NCI-H1092 (cell line): ENCODE results near the gene NUB1.

Experiments
- DNase-seq: peaks from one replicate; lab custom pipeline; 2025; lab: John Stamatoyannopoulos, UW

NUB1 gene

DNA sequence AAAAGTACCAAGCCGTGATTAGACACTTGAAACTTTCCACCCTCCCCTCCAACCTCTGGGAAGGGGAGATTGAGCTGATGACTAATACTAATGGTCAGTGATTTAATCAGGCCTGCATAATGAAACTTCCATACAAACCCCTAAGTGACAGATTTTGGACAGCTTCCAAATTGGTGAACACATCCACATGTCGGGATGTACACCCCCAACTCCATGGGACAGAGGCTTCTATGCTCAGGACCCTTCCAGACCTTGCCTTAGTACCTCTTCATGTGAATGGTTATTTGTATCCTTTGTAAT is 4.8 kb downstream of the NUB1 start:
- DNase-seq = no peak

- DNase-seq = no peak
Observed at GRCh38 chr7:151347200-151347599, 5.6 kb downstream of the NUB1 start.

DNA sequence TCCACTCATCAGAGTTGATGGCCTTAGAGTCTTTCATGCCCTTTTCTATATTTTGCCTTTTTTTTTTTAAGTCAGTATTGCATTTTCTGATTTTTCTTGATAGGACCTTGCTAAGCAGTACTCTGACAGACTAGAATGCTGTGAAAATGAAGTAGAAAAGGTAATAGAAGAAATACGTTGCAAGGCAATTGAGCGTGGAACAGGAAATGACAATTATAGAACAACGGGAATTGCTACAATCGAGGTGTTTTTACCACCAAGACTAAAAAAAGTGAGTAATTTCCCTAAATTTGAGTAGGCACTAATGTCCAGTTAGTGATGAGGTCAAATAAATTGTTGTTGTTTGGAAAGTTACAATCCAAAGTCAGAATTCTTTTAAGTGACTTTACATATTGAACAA is 7.4 kb downstream of the NUB1 start:
- no peak for DNase-seq

- DNase-seq = no peak
Observed at GRCh38 chr7:151349507-151349853, 7.9 kb downstream of the NUB1 start.

DNA sequence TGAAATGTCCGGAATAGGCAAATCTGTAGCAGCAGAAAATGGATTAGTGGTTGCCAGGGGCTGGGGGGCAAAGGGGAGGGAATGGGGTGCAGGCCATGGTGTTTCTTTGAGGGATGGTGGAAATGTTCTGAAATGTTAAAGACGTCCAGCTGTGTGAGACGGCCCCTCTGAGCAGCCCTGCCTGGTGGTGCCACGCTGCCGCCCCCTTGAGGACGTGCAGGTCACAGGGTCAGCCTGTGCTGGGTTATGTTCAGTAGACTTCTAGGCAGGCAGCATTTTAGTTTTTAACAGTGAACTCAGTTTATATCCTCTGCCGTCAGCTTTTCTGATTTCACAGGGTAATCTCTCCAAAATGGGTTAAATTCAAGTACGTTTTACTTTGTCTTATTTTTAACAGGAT is 9.4 kb downstream of the NUB1 start:
- no peak for DNase-seq

DNA sequence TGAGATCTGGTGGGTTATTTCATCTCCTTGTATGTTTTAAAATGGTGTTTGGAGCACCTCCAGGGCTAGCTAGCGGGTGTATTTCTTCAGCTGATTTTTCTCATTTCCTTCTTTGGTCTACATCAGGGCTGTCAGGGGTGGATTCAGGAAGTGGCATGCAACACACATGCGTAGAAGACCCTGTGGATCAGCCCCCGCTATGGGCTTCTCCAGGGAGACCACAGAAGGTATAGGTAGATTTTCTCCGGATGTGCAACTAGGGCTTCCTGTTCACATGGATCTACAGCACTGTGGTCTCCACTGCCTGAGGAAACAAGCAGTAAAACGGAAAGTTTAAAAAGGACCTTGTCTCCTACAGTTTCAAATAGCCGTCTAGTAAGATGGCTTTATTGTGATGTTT is 10.4 kb downstream of the NUB1 start:
- no peak for DNase-seq

- DNase-seq = no peak
Observed at GRCh38 chr7:151352512-151352911, 10.9 kb downstream of the NUB1 start.

DNA sequence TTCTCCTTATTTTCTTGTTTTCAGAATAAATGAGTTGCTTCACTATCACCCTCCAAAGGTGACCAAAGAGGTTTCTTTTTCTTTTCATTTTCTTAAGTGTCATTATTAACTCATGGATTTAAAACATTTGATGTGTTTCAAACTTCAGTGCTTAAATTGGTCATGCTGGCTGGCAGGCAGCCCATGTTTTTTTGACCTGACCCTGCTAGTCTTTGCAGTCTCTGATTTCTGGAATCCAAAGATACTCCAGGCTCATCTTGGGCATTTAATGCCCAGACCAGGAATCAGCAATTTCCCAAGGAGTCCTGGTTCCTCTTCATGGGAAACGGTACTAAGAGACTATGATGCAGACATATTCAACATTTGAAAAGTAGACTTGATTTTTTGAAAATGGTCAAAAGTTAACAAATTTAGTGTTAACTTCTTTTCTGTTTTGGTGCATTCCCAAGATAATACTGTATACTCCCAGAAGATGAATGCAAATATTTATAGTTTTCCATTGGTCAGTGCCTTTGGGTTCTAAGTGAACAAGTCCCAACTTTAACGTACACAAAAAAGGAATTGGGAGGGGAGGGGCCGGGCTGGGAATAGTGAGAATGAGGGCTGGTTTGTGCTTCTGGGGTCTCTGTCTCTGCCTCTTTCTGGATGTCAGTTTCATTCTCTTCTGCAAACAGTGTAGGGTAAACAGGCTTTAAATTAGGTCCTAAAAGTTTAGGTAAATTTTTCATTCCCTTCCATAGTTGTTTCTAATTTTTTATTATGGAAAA is 19.8 kb downstream of the NUB1 start:
- DNase-seq = no peak

- no peak for DNase-seq
Observed at GRCh38 chr7:151363182-151363581, 21.6 kb downstream of the NUB1 start.

GRCh38 chr7:151366166-151366879 is 24.7 kb downstream of the NUB1 start:
- no peak for DNase-seq

DNA sequence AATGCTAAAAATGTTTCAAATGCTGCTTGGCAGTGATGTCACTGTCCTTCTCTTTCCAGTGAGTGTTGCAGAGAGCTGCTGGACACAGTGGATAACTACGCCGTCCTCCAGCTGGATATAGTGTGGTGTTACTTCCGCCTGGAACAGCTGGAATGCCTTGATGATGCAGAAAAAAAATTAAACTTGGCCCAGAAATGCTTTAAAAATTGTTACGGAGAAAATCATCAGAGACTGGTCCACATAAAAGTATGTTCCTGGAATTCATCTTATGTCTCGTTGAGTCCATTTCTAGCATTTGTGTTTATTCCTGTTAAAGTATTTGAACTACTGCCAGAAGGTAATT is 25.2 kb downstream of the NUB1 start:
- DNase-seq = no peak

GRCh38 chr7:151367284-151367683 is 25.7 kb downstream of the NUB1 start:
- DNase-seq = no peak

DNA sequence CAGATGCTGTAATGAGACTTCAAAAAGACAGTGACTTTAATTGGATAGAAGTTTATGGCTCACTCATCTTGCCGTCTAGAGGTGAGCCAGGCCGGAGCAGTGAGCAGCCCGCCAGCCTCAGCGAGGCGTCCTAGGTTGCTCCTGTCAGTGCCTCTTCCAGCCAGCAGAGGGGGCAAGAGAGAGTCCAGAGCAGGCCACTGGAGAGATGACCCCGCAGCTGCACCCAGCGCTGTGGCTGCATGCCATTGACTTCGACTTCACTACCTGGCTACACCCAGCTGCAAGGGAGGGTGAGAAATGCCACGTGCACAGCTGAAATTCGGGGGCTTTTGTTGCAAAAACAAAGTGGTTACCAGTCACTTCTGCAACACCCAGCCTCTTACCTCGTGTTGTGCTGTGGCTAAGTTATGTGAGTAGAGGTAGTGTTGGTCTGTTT is 26.5 kb downstream of the NUB1 start:
- peak; percentile 81 for DNase-seq

- DNase-seq = no peak
Observed at GRCh38 chr7:151371266-151371665, 29.7 kb downstream of the NUB1 start.

DNA sequence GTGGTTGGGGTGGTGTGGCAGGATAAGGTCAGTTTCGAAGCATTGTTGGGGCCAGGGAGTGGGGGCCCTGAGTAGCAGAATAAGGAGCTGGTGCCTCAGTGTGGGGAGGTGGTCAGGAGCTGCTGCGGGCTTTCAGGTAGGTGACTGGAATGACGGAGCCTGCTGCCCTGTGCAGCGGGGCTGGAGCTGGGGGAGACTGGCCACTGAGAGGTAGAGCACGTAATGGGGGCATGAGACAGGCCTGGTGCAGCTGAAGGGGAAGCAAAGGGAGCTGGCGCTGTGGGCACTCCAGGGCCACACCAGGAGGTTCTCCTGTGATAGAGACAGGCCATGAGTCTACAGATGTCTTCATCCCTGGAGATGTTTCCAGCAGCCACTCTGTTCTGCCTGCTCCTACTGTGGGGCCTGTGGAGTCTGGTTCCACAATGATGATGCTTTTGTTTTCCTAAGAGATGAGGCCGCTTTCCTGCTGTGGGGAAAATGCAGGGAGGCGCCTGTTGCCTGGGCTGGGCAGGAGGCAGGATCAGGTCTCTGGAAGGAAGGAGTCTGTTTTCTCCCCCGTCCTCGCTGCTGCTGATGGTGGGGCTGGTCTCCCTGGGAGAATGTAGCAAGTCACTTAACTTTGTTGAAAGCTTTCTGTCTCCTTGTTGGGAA is 31.1 kb downstream of the NUB1 start:
- no peak for DNase-seq

DNA sequence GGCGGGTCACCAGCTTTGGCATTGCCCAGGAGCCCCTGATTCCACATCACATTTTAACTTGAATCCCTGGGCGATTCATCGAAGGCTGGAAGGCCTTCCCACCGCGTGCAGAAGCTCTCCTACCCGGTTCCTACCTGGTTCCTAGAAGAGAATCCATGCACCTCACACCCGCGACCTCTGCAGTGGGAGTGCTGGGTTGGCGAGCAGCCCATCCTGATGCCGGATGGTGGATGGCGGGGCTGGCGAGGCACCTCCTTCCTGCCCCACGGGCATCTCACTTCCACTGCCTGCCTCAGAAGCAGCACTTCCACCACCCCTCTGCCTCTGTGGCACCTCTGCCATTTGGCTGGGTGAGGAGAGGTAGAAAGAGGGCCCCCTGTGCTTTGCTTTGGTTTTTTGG is 32.0 kb downstream of the NUB1 start:
- no peak for DNase-seq

DNA sequence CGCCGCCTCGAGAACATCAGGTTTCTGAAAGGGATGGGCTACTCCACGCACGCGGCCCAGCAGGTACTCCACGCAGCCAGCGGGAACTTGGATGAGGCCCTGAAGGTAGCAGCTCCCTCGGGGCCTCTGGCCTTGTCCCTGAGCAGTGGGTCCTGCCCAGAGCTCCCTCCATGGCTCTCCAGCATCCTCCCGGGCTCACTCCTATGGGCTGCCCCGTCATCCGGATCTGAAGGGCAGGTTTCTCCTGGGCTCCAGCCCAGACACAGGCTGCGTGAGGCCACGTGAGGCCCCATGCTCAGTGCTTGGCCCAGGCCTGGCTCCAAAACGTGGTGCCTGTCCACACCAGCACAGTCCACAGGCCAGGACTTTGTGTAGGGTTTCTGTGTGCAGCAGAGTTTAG is 32.5 kb downstream of the NUB1 start:
- no peak for DNase-seq

- DNase-seq = no peak
Observed at GRCh38 chr7:151374726-151375125, 33.1 kb downstream of the NUB1 start.

- no peak for DNase-seq
Observed at GRCh38 chr7:151375530-151376217, 34.1 kb downstream of the NUB1 start.

DNA sequence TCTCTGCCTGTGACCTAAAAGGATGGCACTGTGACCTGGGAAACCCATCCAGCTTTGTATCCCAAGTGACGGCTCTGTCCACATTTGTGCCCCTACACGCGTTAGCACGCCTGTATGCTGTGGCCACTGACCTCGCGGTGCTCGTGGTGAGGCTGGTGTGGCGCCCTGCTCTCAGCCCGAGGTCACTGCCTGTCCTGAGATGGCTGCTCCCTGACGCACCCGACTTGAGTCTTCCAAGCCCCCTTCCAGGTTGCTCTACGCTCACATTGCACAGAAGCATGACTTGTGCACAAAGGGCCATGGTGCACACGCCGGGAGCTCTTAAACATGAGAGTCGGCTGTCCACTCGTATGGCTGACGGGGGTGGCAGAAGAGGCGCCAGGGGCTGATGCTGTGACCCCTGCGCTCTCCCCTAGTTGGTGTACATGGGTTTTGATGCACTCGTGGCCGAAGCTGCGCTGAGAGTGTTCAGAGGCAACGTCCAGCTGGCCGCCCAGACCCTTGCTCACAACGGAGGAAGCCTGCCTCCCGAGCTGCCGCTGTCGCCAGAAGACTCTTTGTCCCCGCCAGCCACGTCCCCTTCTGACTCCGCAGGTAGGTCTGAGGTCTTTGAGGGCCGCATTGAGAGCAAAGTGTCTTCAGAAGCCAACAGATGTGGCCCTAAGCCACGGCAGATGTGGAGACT is 34.7 kb downstream of the NUB1 start:
- DNase-seq = no peak

DNA sequence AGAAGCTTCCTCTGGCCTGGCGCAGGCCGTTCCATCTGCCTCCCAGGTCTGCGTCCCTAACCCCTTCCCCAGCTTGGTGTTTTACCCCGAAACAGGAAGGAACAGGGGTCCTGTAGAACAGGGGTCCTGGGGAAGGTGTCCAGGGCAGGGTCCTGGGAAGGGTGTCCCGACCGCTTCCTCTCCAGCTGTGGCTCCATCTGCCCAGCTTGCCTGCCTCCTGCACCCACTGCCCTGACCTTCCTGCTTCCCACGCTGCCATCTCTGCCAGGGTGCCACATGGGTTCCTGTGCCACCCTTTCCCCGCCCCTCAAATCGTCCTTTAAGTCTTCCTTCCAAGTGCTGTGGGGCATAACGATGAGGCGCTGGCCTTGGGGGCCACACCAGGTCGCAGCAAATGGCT is 35.8 kb downstream of the NUB1 start:
- DNase-seq = no peak

- DNase-seq = no peak
Observed at GRCh38 chr7:151378011-151378410, 36.4 kb downstream of the NUB1 start.
